Measurements from ENCODE around the gene RELN. TPM values are rescaled to one million over a fixed set of nuclear protein-coding genes. Genes with fewer than 3 reads are reported as not detected.

RELN gene
- 1.2 and 1.3 TPM in 2 replicates for total RNA-seq

DNA sequence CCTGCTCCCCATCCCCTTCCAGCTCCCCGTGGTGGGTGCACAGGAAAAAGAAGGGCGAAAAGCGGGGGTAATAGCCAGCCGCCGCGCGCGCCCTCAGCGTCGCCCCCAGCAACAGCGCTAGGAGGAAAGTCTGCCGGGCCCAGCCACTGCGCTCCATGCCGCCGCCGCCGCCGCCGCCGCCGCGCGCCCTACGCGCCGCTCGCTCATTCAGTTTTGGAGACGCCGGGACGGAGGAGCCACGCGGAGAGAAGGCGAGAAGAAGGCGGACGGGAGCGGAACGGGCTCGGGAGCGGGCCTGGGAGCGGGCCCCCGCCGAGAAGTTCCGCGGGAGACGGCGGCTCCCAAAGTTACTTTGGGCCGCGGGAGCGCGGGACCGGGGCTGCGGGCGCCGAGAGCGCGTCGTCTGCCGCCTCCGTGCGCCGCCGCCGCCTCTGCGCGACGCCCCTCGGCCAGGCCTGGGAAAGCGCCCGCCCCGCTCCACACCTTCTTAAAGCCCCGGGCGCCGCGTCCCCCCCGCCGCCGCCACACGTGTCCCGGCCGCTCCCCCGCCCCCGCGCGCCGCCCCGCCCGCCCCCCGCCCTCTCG is at the start of gene RELN:
TSS of gene RELN (minus strand) at position 459 of the 585 bp plus-strand sequence. CDS start at position 157, 302 bp downstream.

DNA sequence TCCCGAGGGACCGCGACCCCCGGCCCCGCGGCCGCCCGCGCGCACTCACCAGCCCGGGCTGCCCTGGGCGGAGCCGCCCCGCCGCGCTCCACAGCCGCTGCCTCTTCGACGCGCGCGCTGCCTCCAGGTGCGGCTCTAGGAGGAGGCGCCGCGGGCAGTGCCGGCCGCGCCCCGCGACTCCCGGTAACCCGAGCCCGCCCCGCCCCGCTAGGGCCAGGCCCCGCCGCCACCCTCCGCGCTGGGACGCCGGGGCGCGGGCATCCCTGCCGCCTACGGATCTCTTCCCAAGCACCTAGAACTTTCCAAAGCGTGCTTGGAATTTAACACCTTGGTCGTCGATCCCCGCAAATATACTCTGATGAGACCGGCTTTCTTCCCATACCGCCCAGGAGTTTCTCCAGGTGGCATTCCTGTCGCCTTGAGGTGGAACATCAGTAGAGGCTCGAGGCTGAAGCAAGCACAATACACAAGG is 543.4 kb downstream of the RELN start, which contains the start of gene SLC26A5:
TSS of gene SLC26A5 (minus strand) at position 159 of the 472 bp plus-strand sequence. CDS start 24,693 bp downstream, outside the sequence.

Other genes with a start within 250 kb of the RELN start
- 13.6 and 15.6 TPM in 2 replicates for gene ORC5, start 218.4 kb upstream of the RELN start, total RNA-seq